HepG2 (cell line): ENCODE measurements around the gene SNX21. TPM values are rescaled to one million over a fixed set of nuclear protein-coding genes. Genes with fewer than 3 reads are reported as not detected.

Experiments used
- ARNT2 ChIP-seq: sonication (generic); formaldehyde crosslinking; IDR thresholded peaks from 2 replicates; pipeline ENCODE4 v1.8.0; 2022; ENCODE audit warnings: mild to moderate bottlenecking, low read depth, missing genetic modification reagents, moderate library complexity
- CCDC6 ChIP-seq: sonication (generic); formaldehyde crosslinking; IDR thresholded peaks from 2 replicates; pipeline ENCODE4 v1.8.1; 2022; ENCODE audit warnings: mild to moderate bottlenecking, missing genetic modification reagents, moderate library complexity
- CEBPG ChIP-seq: IDR thresholded peaks from 2 replicates; pipeline ENCODE4 v1.6.1; 2016
- NCOR1 ChIP-seq: fragments of 200-600 bp; sonication (generic); IDR thresholded peaks from 2 replicates; pipeline ENCODE4 v1.7.0; 2017; ENCODE audit warnings: antibody characterized with exemption, low read length, borderline replicate concordance
- PRPF4 ChIP-seq: fragments of 200-400 bp; formaldehyde crosslinking; IDR thresholded peaks from 2 replicates; pipeline ENCODE4 v1.6.1; 2016; ENCODE audit warnings: low read length, low read depth; ENCODE audit not compliant: poor library complexity, severe bottlenecking
- SIN3B ChIP-seq: fragments of 150-350 bp; IDR thresholded peaks from 2 replicates; pipeline ENCODE4 v1.6.1; 2014; ENCODE audit warnings: low read length
- ZBTB3 ChIP-seq: sonication (generic); formaldehyde crosslinking; IDR thresholded peaks from 2 replicates; pipeline ENCODE4 v1.4.0; 2020; ENCODE audit warnings: low read depth, mild to moderate bottlenecking, moderate library complexity, missing genetic modification reagents, borderline replicate concordance
- ZBTB7B ChIP-seq: sonication (generic); formaldehyde crosslinking; IDR thresholded peaks from 2 replicates; pipeline ENCODE4 v1.4.0; 2020; ENCODE audit warnings: missing genetic modification reagents
- ZEB1 ChIP-seq: IDR thresholded peaks from 2 replicates; pipeline ENCODE4 v1.6.1; 2012; ENCODE audit warnings: mild to moderate bottlenecking, low read depth, inconsistent platforms; ENCODE audit not compliant: insufficient replicate concordance
- ZNF451 ChIP-seq: sonication (generic); formaldehyde crosslinking; IDR thresholded peaks from 2 replicates; pipeline ENCODE4 v1.5.0; 2020; ENCODE audit warnings: mild to moderate bottlenecking, missing genetic modification reagents
- ZNF460 ChIP-seq: sonication (generic); formaldehyde crosslinking; IDR thresholded peaks from 2 replicates; pipeline ENCODE4 v1.5.1; 2020; ENCODE audit warnings: missing genetic modification reagents, mild to moderate bottlenecking, borderline replicate concordance
- ZNF607 ChIP-seq: sonication (generic); formaldehyde crosslinking; IDR thresholded peaks from 2 replicates; pipeline ENCODE4 v1.5.1; 2020; ENCODE audit warnings: missing genetic modification reagents, mild to moderate bottlenecking, borderline replicate concordance
- ZNF777 ChIP-seq: sonication (generic); formaldehyde crosslinking; IDR thresholded peaks from 2 replicates; pipeline ENCODE4 v1.4.0; 2020; ENCODE audit warnings: missing genetic modification reagents
- polyA plus RNA-seq, 8 experiments: library from polyadenylated mRNA; depleted of rRNA in 3 of 8; stranded (reverse) in 7 of 8; unstranded in 1 of 8; fragments of >200 nt; fragmentation: Illumina TruSeq in 4 of 8; extraction: Trizol in 4 of 8; gene quantifications; 2 replicates each; pipeline versions ENCODE4 v1.2.1 to v1.2.3, GENCODE V29; 2011 to 2016; ENCODE audit warnings: low read depth in 4 of 8, missing spikeins in 1 of 8, mixed read lengths in 1 of 8; ENCODE audit not compliant: insufficient read depth in 1 of 8
- total RNA-seq, 5 experiments: library from RNA; depleted of rRNA; stranded (reverse); fragments of >200 nt; fragmentation: Illumina TruSeq; extraction: Trizol; gene quantifications; 2 replicates each; pipeline ENCODE4 v1.2.3, GENCODE V29; 2016; ENCODE audit warnings: low read depth in 1 of 5
- TF ChIP-seq, protein P1 (sequence below), 2 experiments: sonication (generic) in 1 of 2; formaldehyde crosslinking in 1 of 2; IDR thresholded peaks; 2 replicates each; pipeline versions ENCODE4 v1.5.1 to v1.6.1; 2011 to 2020; ENCODE audit warnings: borderline replicate concordance in 1 of 2, low read depth in 1 of 2, low read length in 1 of 2, mild to moderate bottlenecking in 1 of 2, missing genetic modification reagents in 1 of 2, moderate library complexity in 1 of 2
- TF ChIP-seq, protein P2 (sequence below): sonication (generic); formaldehyde crosslinking; IDR thresholded peaks from 2 replicates; pipeline ENCODE4 v1.4.0; 2020; ENCODE audit warnings: missing genetic modification reagents
- TF ChIP-seq, protein P3 (sequence below): sonication (generic); formaldehyde crosslinking; IDR thresholded peaks from 2 replicates; pipeline ENCODE4 v1.5.1; 2020; ENCODE audit warnings: missing genetic modification reagents, mild to moderate bottlenecking, borderline replicate concordance

Gene SNX21
- total and polyA plus RNA-seq, 2 of the 13 experiments (the other 11 are each of a cell fraction or from before 2014, with no cell fraction given) = 7.7 to 12.8 TPM

DNA sequence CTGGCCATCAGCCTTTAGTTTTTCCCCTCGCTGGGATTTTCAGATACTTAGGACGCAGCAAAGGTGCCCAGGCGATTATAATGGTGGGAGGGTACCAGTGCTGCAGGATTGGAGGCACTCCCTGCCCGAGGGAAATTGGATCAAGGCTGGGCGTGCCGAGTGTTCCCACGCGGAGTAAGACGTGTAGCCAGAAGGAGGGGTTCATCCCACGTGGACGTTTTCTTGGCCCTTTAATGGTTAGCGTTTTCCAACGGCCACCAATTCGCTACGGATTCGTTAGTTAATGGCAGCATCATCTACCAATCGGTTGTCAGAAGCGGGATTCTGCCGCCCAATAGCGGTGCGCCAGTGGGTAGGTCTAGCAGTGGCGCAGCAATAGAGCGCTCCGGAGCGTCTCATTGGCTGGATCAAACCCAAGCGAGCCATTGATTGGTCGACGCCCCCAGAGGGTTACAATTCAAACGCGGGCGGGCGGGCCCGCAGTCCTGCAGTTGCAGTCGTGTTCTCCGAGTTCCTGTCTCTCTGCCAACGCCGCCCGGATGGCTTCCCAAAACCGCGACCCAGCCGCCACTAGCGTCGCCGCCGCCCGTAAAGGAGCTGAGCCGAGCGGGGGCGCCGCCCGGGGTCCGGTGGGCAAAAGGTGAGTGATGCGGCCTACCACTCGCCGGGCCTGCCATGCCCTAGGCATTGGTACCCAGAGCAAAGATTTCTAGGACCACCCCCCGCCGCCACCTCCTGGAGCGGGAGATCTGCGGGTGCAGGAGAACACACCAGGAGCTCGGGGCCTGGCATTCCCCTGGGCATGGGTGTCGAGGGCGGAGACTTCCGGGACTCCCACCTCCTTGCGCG, 21.2 kb upstream of the SNX21 start, which contains the start of gene UBE2C (continued):
- TF ChIP-seq, protein P1, sequence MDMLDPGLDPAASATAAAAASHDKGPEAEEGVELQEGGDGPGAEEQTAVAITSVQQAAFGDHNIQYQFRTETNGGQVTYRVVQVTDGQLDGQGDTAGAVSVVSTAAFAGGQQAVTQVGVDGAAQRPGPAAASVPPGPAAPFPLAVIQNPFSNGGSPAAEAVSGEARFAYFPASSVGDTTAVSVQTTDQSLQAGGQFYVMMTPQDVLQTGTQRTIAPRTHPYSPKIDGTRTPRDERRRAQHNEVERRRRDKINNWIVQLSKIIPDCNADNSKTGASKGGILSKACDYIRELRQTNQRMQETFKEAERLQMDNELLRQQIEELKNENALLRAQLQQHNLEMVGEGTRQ (IDR thresholded peaks at IDR 0.05; ENCODE audit: low read depth, low read length) = 0 out of 2 replicates have a peak, but pooled peaks have one; percentile 29
- TF ChIP-seq, protein P1 (CRISPR knock-in tag; IDR thresholded peaks at IDR 0.05; ENCODE audit: borderline replicate concordance) = peak; percentile 64; the same call in 1 of the 2 replicates
- TF ChIP-seq PRPF4 = peak; percentile 48
- no peak for TF ChIP-seq ZNF460
- no peak for TF ChIP-seq ZBTB3
- TF ChIP-seq CCDC6 (CRISPR knock-in tag) = peak; percentile 80; the same call in 1 of the 2 replicates
- TF ChIP-seq, protein P2, sequence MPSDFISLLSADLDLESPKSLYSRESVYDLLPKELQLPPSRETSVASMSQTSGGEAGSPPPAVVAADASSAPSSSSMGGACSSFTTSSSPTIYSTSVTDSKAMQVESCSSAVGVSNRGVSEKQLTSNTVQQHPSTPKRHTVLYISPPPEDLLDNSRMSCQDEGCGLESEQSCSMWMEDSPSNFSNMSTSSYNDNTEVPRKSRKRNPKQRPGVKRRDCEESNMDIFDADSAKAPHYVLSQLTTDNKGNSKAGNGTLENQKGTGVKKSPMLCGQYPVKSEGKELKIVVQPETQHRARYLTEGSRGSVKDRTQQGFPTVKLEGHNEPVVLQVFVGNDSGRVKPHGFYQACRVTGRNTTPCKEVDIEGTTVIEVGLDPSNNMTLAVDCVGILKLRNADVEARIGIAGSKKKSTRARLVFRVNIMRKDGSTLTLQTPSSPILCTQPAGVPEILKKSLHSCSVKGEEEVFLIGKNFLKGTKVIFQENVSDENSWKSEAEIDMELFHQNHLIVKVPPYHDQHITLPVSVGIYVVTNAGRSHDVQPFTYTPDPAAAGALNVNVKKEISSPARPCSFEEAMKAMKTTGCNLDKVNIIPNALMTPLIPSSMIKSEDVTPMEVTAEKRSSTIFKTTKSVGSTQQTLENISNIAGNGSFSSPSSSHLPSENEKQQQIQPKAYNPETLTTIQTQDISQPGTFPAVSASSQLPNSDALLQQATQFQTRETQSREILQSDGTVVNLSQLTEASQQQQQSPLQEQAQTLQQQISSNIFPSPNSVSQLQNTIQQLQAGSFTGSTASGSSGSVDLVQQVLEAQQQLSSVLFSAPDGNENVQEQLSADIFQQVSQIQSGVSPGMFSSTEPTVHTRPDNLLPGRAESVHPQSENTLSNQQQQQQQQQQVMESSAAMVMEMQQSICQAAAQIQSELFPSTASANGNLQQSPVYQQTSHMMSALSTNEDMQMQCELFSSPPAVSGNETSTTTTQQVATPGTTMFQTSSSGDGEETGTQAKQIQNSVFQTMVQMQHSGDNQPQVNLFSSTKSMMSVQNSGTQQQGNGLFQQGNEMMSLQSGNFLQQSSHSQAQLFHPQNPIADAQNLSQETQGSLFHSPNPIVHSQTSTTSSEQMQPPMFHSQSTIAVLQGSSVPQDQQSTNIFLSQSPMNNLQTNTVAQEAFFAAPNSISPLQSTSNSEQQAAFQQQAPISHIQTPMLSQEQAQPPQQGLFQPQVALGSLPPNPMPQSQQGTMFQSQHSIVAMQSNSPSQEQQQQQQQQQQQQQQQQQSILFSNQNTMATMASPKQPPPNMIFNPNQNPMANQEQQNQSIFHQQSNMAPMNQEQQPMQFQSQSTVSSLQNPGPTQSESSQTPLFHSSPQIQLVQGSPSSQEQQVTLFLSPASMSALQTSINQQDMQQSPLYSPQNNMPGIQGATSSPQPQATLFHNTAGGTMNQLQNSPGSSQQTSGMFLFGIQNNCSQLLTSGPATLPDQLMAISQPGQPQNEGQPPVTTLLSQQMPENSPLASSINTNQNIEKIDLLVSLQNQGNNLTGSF (CRISPR knock-in tag) = peak; percentile 76; the same call in 1 of the 2 replicates
- TF ChIP-seq ZNF607 (CRISPR knock-in tag) = no peak
- no peak for TF ChIP-seq CEBPG (CRISPR knock-in tag)
- TF ChIP-seq ARNT2 (CRISPR knock-in tag) = peak; percentile 94
- TF ChIP-seq ZEB1 = peak; percentile 42
- peak; percentile 94 for TF ChIP-seq SIN3B
- 0 out of 2 replicates have a peak, but pooled peaks have one; percentile 27 for TF ChIP-seq ZNF777 (CRISPR knock-in tag)
- TF ChIP-seq NCOR1 = peak; percentile 56; the same call in 1 of the 2 replicates
- TF ChIP-seq ZNF451 (CRISPR knock-in tag) = peak; percentile 79; the same call in 1 of the 2 replicates
- TF ChIP-seq, protein P3, sequence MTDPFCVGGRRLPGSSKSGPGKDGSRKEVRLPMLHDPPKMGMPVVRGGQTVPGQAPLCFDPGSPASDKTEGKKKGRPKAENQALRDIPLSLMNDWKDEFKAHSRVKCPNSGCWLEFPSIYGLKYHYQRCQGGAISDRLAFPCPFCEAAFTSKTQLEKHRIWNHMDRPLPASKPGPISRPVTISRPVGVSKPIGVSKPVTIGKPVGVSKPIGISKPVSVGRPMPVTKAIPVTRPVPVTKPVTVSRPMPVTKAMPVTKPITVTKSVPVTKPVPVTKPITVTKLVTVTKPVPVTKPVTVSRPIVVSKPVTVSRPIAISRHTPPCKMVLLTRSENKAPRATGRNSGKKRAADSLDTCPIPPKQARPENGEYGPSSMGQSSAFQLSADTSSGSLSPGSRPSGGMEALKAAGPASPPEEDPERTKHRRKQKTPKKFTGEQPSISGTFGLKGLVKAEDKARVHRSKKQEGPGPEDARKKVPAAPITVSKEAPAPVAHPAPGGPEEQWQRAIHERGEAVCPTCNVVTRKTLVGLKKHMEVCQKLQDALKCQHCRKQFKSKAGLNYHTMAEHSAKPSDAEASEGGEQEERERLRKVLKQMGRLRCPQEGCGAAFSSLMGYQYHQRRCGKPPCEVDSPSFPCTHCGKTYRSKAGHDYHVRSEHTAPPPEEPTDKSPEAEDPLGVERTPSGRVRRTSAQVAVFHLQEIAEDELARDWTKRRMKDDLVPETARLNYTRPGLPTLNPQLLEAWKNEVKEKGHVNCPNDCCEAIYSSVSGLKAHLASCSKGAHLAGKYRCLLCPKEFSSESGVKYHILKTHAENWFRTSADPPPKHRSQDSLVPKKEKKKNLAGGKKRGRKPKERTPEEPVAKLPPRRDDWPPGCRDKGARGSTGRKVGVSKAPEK (CRISPR knock-in tag) = 0 out of 2 replicates have a peak, but pooled peaks have one; percentile 33
- TF ChIP-seq ZBTB7B (CRISPR knock-in tag) = no peak; the same call in 1 of the 2 replicates
